A549 (cell line): ENCODE data around the gene HIVEP3. TPM values are rescaled to one million over a fixed set of nuclear protein-coding genes. Genes with fewer than 3 reads are reported as not detected.

Source experiments
- ATAC-seq, 2 experiments: fragments of 200-7000 bp in 1 of 2; fragments of >200 bp in 1 of 2; cut with Nextera tagmentation in 1 of 2; cut with Tn5 transposase in 1 of 2; 3 replicates each; pipeline versions ENCODE4 v1.8.0 to v1.9.1; 2018 to 2020; ENCODE audit warnings: mild to moderate bottlenecking in 1 of 2, moderate library complexity in 1 of 2
- CTCF ChIA-PET: fragments of 300-600 bp; sonication (Branson Sonifier 250); formaldehyde crosslinking; extraction: SDS; loops from one replicate; lab custom pipeline; 2021; ENCODE audit warnings: antibody characterized with exemption, inconsistent platforms; lab: Yijun Ruan, JAX
- POLR2A ChIA-PET: fragments of 350-600 bp; formaldehyde crosslinking; extraction: SDS; loops from one replicate; lab custom pipeline; 2021; ENCODE audit warnings: antibody characterized with exemption, inconsistent platforms; lab: Yijun Ruan, JAX
- DNase-seq, 2 experiments: peaks; one replicate each; pipeline versions ENCODE4 v3.0.0 to v3.0.0-alpha.2; 2011 to 2016; ENCODE audit warnings: low read depth in 1 of 2, low spot score in 1 of 2
- FAIRE-seq: peaks from 2 replicates; lab custom pipeline; 2011; peaks lifted over from hg19 to GRCh38; lab: Jason Lieb, UNC
- H3K27ac ChIP-seq, 2 experiments: fragments of >200 bp; sonication (Bioruptor Twin); formaldehyde crosslinking; 3 replicates each; pipeline ENCODE4 v1.5.1; 2016 to 2017
- H3K4me1 ChIP-seq: fragments of >200 bp; sonication (Bioruptor Twin); formaldehyde crosslinking; 3 replicates; pipeline ENCODE4 v1.6.1; 2016
- H3K4me2 ChIP-seq: fragments of >200 bp; sonication (Bioruptor Twin); formaldehyde crosslinking; 3 replicates; pipeline ENCODE4 v1.6.1; 2016
- H3K4me3 ChIP-seq: fragments of >200 bp; sonication (Bioruptor Twin); formaldehyde crosslinking; 3 replicates; pipeline ENCODE4 v1.5.1; 2016
- H3K9me3 ChIP-seq: fragments of >200 bp; sonication (Bioruptor Twin); formaldehyde crosslinking; 3 replicates; pipeline ENCODE4 v1.6.1; 2016
- BHLHE40 ChIP-seq: IDR thresholded peaks from 2 replicates; pipeline ENCODE4 v1.6.1; 2012; ENCODE audit warnings: low read depth, low read length, inconsistent platforms
- ESRRA ChIP-seq: fragments of 150-350 bp; IDR thresholded peaks from 2 replicates; pipeline ENCODE4 v1.6.1; 2014; ENCODE audit warnings: mild to moderate bottlenecking, low read length, borderline replicate concordance
- FOSB ChIP-seq: fragments of 250-450 bp; sonication (Bioruptor Pico); IDR thresholded peaks from 2 replicates; pipeline ENCODE4 v1.5.0; 2020; ENCODE audit warnings: mild to moderate bottlenecking, moderate library complexity
- FOSL2 ChIP-seq, 2 experiments: fragments of 450-650 bp in 1 of 2; fragments of >200 bp in 1 of 2; sonication (Bioruptor Twin) in 1 of 2; formaldehyde crosslinking; IDR thresholded peaks; 2 replicates each; pipeline versions ENCODE4 v1.5.0 to v1.6.1; 2016 to 2020; ENCODE audit warnings: mild to moderate bottlenecking in 1 of 2, moderate library complexity in 1 of 2
- HOXA7 ChIP-seq: fragments of 250-450 bp; sonication (Bioruptor Pico); IDR thresholded peaks from 2 replicates; pipeline ENCODE4 v1.5.0; 2020; ENCODE audit warnings: mild to moderate bottlenecking, moderate library complexity
- HOXB13 ChIP-seq: fragments of 250-450 bp; sonication (Bioruptor Pico); IDR thresholded peaks from 2 replicates; pipeline ENCODE4 v1.5.0; 2020; ENCODE audit warnings: low read depth, mild to moderate bottlenecking, moderate library complexity
- HOXB5 ChIP-seq: fragments of 250-450 bp; sonication (Bioruptor Pico); IDR thresholded peaks from 2 replicates; pipeline ENCODE4 v1.5.0; 2020; ENCODE audit warnings: mild to moderate bottlenecking, moderate library complexity
- NFE2L2 ChIP-seq: fragments of 150-350 bp; conservative IDR thresholded peaks from 2 replicates; pipeline ENCODE4 v1.6.1; 2014; ENCODE audit warnings: low read length
- NPAS2 ChIP-seq: fragments of 250-450 bp; sonication (Bioruptor Pico); IDR thresholded peaks from 2 replicates; pipeline ENCODE4 v1.8.0; 2022; ENCODE audit warnings: mild to moderate bottlenecking, moderate library complexity, borderline replicate concordance
- POLR2AphosphoS2 ChIP-seq: conservative IDR thresholded peaks from 2 replicates; pipeline ENCODE4 v1.6.1; 2012; ENCODE audit warnings: low read length, improper control_type of control experiment, inconsistent platforms
- RAD21 ChIP-seq, 2 experiments: fragments of >200 bp in 1 of 2; sonication (Bioruptor Twin) in 1 of 2; formaldehyde crosslinking in 1 of 2; IDR thresholded peaks in 1 of 2; conservative IDR thresholded peaks in 1 of 2; 2 replicates in 1 of 2; 3 replicates in 1 of 2; pipeline ENCODE4 v1.6.1; 2012 to 2018; ENCODE audit warnings: inconsistent platforms in 1 of 2
- RFX5 ChIP-seq: fragments of 450-650 bp; IDR thresholded peaks from 2 replicates; pipeline ENCODE4 v1.7.1; 2014; ENCODE audit warnings: antibody characterized with exemption, mild to moderate bottlenecking, moderate library complexity
- ZNF302 ChIP-seq: fragments of 250-450 bp; sonication (Bioruptor Pico); IDR thresholded peaks from 2 replicates; pipeline ENCODE4 v1.9.0; 2021; ENCODE audit warnings: inconsistent platforms, mild to moderate bottlenecking, moderate library complexity
- WGBS: methylation state at CpG from one replicate; pipeline ENCODE4 v1.1.6; 2017; ENCODE audit errors: missing lambda C conversion rate; 5-methylcytosine and 5-hydroxymethylcytosine counted together
- polyA plus RNA-seq, 4 experiments: library from polyadenylated mRNA; depleted of rRNA in 3 of 4; stranded (reverse); fragments of >200 nt; fragmentation: RNase III in 1 of 4; extraction: RNeasy Plus Mini Kit Qiagen cat#74134 plus additional on column Dnase treatment in 1 of 4; gene quantifications; 2 replicates in 3 of 4; 3 replicates in 1 of 4; pipeline ENCODE4 v1.2.3, GENCODE V29; 2011 to 2017
- TF ChIP-seq, protein P1 (sequence below): fragments of 200-600 bp; sonication (generic); IDR thresholded peaks from 2 replicates; pipeline ENCODE4 v1.6.1; 2016; ENCODE audit warnings: antibody characterized with exemption, mild to moderate bottlenecking, moderate library complexity

The HIVEP3 gene
- polyA plus RNA-seq, 2 of the 4 experiments (the other 2 are of a cell fraction) = 1.5 to 2.0 TPM

DNA sequence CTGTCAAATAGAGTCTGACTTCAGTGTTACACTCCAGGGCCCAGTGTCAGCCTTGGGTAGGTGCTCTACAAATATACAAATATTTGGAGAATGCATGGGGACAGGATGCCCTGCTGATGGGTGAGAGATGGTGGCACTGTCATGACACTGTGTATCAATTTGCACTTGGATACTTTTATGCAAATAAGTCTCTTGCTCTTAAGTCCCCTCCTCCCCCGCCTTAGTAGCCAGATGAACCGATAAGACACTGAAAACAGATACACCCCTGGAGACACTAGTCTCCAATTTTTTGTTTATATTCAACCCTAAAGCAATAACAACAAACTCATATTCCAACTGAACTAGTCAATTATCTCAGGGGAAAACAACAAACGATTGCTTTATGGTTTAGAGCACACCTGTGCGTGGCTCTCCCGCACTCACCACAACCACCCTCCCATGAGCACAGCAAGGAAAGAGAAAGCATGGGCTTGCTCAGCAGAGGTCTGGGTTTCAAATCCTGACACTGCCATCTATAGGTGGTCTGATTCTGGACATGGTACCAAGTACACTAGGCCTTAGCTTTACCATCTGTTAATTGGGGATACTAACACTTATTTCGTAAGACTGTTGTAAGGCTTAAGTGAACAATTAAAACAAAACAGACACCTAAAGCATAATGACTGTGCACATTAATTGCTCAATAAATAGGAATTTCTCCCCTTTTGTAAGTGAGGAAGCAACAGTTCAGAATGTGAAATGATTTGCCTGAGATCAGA lies 50.3 kb downstream of the HIVEP3 start:
- DNase-seq (no peak), ATAC-seq (no peak), FAIRE-seq (no peak)
- Histone ChIP-seq H3K9me3 (no peaks in the 10 kb centered on the region), H3K4me2 (no peak overlapping the region), H3K27ac (no peak overlapping the region), H3K4me3 (no peak overlapping the region), H3K4me1 (peaks cover 27% of the 10 kb centered on the region)
- TF ChIP-seq RAD21 (conservative IDR thresholded peaks at IDR 0.05 in 1 of 2, IDR thresholded peaks at IDR 0.05 in 1 of 2) (peak in 1 of 2 experiments; percentile 29; a peak in 1 of 5 replicates), NFE2L2 (no peak)
- ChIA-PET POLR2A (no interaction called here), CTCF (interaction anchor here (0.6 kb wide), 1 partner anchor 37 kb away, joined by 3 read pairs; no protein-coding TSS in a partner anchor)
- WGBS = 96% methylated on average over 6 of the region's 6 CpGs

DNA sequence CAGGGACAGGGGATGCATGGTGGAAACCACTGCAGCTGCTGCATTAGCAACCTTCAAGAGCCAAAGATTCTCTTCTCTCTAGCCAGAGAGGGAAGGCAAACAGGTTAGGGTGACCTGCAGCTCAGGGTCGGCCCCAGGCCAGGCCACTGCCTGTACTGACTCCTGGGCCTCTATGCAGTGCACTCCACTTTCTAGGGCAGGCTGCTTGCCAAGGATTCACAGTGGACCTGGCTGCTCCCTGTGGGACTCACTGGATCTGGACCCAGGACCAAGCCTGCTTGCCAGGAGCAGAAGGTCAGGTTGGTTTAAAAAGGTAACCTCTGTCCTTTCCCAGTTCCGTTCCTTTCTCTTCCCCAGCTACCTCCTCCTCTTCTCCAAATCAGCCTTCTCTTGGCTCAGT lies 52.4 kb downstream of the HIVEP3 start:
- ChIA-PET POLR2A (no interaction called here), CTCF (interaction anchor here (1.7 kb wide), 1 partner anchor 293 kb away, joined by 4 read pairs; no protein-coding TSS in a partner anchor)
- FAIRE-seq (no peak), ATAC-seq (no peak), DNase-seq (no peak)
- TF ChIP-seq FOSL2 (IDR thresholded peaks at IDR 0.05) (no peak), FOSL2 (CRISPR knock-in tag; IDR thresholded peaks at IDR 0.05) (no peak)
- peaks cover 46% of the 10 kb centered on the region for H3K4me1 ChIP-seq
- no peak overlapping the region for H3K4me3 ChIP-seq
- WGBS = 90% methylated on average over 2 of the region's 2 CpGs
- H3K9me3 ChIP-seq = no peaks in the 10 kb centered on the region
- peak overlapping the region in 1 of 2 experiments; percentile 56; a peak in 3 of 6 replicates for H3K27ac ChIP-seq
- no peak overlapping the region for H3K4me2 ChIP-seq

DNA sequence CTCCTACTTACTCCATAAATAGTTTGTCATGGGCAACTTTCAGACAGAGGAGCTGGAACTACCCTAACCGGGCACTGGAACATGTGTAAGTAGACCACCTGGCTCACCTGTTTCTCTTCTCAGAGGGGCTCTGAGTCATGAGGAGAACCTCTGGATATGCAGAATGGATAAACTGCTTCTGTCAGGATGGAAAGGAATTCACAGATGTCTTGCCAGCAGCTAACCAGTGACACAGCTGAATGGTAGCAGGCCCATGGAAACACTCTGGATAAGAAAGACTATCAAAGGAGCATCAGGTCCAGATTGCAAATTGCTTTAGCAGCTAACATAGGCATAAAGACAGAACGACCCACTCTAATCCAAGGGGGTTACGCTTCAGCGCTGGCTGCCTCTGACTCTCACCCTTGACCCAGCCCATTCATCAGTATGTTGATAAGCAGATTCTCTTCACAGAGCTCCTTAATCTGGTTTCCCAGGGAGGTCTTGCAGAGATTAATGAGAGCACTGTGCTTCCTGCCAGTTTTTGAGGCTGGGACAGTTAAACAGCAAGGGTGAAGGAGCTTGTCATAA lies 54.2 kb downstream of the HIVEP3 start:
- DNase-seq (no peak), FAIRE-seq (no peak), ATAC-seq (no peak)
- CTCF ChIA-PET = interaction anchor here (1.1 to 1.7 kb wide), 3 partner anchors 27 to 309 kb away, joined by 3 to 4 read pairs (median 4); no protein-coding TSS in a partner anchor
- no peak overlapping the region for H3K4me3 ChIP-seq
- H3K4me2 ChIP-seq = no peak overlapping the region
- 87% methylated on average over 3 of the region's 4 CpGs for WGBS
- TF ChIP-seq HOXB13 (CRISPR knock-in tag) (no peak), NPAS2 (CRISPR knock-in tag) (no peak), POLR2AphosphoS2 (no peak), ESRRA (no peak), HOXB5 (CRISPR knock-in tag) (no peak), RAD21 (conservative IDR thresholded peaks at IDR 0.05 in 1 of 2, IDR thresholded peaks at IDR 0.05 in 1 of 2) (no peak), FOSB (CRISPR knock-in tag) (no peak), RFX5 (no peak), BHLHE40 (no peak), ZNF302 (CRISPR knock-in tag) (no peak), HOXA7 (CRISPR knock-in tag) (no peak)
- TF ChIP-seq, protein P1, sequence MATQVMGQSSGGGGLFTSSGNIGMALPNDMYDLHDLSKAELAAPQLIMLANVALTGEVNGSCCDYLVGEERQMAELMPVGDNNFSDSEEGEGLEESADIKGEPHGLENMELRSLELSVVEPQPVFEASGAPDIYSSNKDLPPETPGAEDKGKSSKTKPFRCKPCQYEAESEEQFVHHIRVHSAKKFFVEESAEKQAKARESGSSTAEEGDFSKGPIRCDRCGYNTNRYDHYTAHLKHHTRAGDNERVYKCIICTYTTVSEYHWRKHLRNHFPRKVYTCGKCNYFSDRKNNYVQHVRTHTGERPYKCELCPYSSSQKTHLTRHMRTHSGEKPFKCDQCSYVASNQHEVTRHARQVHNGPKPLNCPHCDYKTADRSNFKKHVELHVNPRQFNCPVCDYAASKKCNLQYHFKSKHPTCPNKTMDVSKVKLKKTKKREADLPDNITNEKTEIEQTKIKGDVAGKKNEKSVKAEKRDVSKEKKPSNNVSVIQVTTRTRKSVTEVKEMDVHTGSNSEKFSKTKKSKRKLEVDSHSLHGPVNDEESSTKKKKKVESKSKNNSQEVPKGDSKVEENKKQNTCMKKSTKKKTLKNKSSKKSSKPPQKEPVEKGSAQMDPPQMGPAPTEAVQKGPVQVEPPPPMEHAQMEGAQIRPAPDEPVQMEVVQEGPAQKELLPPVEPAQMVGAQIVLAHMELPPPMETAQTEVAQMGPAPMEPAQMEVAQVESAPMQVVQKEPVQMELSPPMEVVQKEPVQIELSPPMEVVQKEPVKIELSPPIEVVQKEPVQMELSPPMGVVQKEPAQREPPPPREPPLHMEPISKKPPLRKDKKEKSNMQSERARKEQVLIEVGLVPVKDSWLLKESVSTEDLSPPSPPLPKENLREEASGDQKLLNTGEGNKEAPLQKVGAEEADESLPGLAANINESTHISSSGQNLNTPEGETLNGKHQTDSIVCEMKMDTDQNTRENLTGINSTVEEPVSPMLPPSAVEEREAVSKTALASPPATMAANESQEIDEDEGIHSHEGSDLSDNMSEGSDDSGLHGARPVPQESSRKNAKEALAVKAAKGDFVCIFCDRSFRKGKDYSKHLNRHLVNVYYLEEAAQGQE = no peak
- POLR2A ChIA-PET = no interaction called here
- peaks cover 49% of the 10 kb centered on the region for H3K4me1 ChIP-seq
- H3K9me3 ChIP-seq = no peaks in the 10 kb centered on the region
- peak overlapping the region; percentile 84 to 87 for H3K27ac ChIP-seq
